MM.1S (cell line): ENCODE data around the gene SETBP1.

ENCODE experiments used
- DNase-seq: peaks from one replicate; pipeline ENCODE4 v3.0.0-alpha.2; 2015
- H2AFZ ChIP-seq: fragments of 300-600 bp; sonication (generic); 2 replicates; pipeline ENCODE4 v1.6.0; 2016; ENCODE audit warnings: antibody characterized with exemption, low read length
- H3F3A ChIP-seq: fragments of 300-600 bp; sonication (generic); 2 replicates; pipeline ENCODE4 v1.6.1; 2016; ENCODE audit warnings: mild to moderate bottlenecking, antibody characterized with exemption, low read length, moderate library complexity, mixed read lengths; ENCODE audit not compliant: insufficient read depth
- H3K27ac ChIP-seq: fragments of 300-600 bp; sonication (generic); 2 replicates; pipeline ENCODE4 v1.5.1; 2016; ENCODE audit warnings: mild to moderate bottlenecking, low read length
- H3K27me3 ChIP-seq: fragments of 300-600 bp; sonication (generic); replicated peaks from 2 replicates; pipeline ENCODE4 v1.6.0; 2016; ENCODE audit warnings: low read length; ENCODE audit not compliant: insufficient read depth
- H3K36me3 ChIP-seq: fragments of 300-600 bp; sonication (generic); replicated peaks from 2 replicates; pipeline ENCODE4 v1.6.1; 2016; ENCODE audit warnings: mild to moderate bottlenecking, low read length, mixed read lengths; ENCODE audit not compliant: insufficient read depth
- H3K4me1 ChIP-seq: fragments of 300-600 bp; sonication (generic); 2 replicates; pipeline ENCODE4 v1.6.1; 2016; ENCODE audit warnings: low read length, mixed read lengths
- H3K4me2 ChIP-seq: fragments of 300-600 bp; sonication (generic); 2 replicates; pipeline ENCODE4 v1.6.0; 2016; ENCODE audit warnings: low read depth, low read length
- H3K4me3 ChIP-seq: fragments of 300-600 bp; sonication (generic); 2 replicates; pipeline ENCODE4 v1.5.1; 2016; ENCODE audit warnings: low read length, mixed read lengths
- H3K79me2 ChIP-seq: fragments of 300-600 bp; sonication (generic); 2 replicates; pipeline ENCODE4 v1.6.1; 2016; ENCODE audit warnings: mixed run types, low read length, mixed read lengths
- H3K9ac ChIP-seq: fragments of 300-600 bp; sonication (generic); 2 replicates; pipeline ENCODE4 v1.6.1; 2016; ENCODE audit warnings: low read length, mixed read lengths
- H3K9me2 ChIP-seq: fragments of 300-600 bp; sonication (generic); replicated peaks from 2 replicates; pipeline ENCODE4 v1.6.1; 2016; ENCODE audit warnings: mild to moderate bottlenecking, low read length, mixed read lengths; ENCODE audit not compliant: insufficient read depth
- H3K9me3 ChIP-seq: fragments of 300-600 bp; sonication (generic); replicated peaks from 2 replicates; pipeline ENCODE4 v1.6.1; 2016; ENCODE audit warnings: mild to moderate bottlenecking, low read length, mixed read lengths; ENCODE audit not compliant: insufficient read depth
- H4K20me1 ChIP-seq: fragments of 300-600 bp; sonication (generic); 2 replicates; pipeline ENCODE4 v1.6.1; 2016; ENCODE audit warnings: mild to moderate bottlenecking, low read length, moderate library complexity, mixed read lengths; ENCODE audit not compliant: insufficient read depth
- EZH2 ChIP-seq: fragments of 300-600 bp; sonication (generic); optimal IDR thresholded peaks from 2 replicates; pipeline ENCODE3; 2017; ENCODE audit warnings: low read depth, mild to moderate bottlenecking, antibody characterized with exemption, low read length, mixed read lengths
- EZH2phosphoT487 ChIP-seq: fragments of 300-600 bp; sonication (generic); IDR thresholded peaks from 2 replicates; pipeline ENCODE4 v1.6.1; 2018; ENCODE audit warnings: antibody characterized with exemption, low read length
- TF ChIP-seq, protein P1 (sequence below): fragments of 300-600 bp; sonication (generic); IDR thresholded peaks from 2 replicates; pipeline ENCODE4 v1.5.1; 2016; ENCODE audit warnings: antibody characterized with exemption, low read length, mixed read lengths

SETBP1 gene

GRCh38 chr18:44893966-44894365, 213.3 kb downstream of the SETBP1 start:
- Histone ChIP-seq H3K4me2 (no peak overlapping the region), H3K27me3 (no peaks in the 10 kb centered on the region), H3K27ac (no peak overlapping the region), H3K9me3 (no peaks in the 10 kb centered on the region), H3F3A (no peaks in the 10 kb centered on the region), H3K4me3 (no peak overlapping the region), H3K36me3 (no peaks in the 10 kb centered on the region), H3K9me2 (no peaks in the 10 kb centered on the region), H3K4me1 (0 out of 2 replicates have a peak, but pooled peaks cover 3% of the 10 kb centered on the region), H3K9ac (no peak overlapping the region), H4K20me1 (no peaks in the 10 kb centered on the region), H2AFZ (no peak overlapping the region), H3K79me2 (peaks cover 64% of the 10 kb centered on the region)
- no peak for DNase-seq
- TF ChIP-seq, protein P1, sequence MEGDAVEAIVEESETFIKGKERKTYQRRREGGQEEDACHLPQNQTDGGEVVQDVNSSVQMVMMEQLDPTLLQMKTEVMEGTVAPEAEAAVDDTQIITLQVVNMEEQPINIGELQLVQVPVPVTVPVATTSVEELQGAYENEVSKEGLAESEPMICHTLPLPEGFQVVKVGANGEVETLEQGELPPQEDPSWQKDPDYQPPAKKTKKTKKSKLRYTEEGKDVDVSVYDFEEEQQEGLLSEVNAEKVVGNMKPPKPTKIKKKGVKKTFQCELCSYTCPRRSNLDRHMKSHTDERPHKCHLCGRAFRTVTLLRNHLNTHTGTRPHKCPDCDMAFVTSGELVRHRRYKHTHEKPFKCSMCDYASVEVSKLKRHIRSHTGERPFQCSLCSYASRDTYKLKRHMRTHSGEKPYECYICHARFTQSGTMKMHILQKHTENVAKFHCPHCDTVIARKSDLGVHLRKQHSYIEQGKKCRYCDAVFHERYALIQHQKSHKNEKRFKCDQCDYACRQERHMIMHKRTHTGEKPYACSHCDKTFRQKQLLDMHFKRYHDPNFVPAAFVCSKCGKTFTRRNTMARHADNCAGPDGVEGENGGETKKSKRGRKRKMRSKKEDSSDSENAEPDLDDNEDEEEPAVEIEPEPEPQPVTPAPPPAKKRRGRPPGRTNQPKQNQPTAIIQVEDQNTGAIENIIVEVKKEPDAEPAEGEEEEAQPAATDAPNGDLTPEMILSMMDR: no peak
- TF ChIP-seq EZH2phosphoT487: no peak
- no peak for TF ChIP-seq EZH2

GRCh38 chr18:44895176-44895798, 214.6 kb downstream of the SETBP1 start:
- no peaks in the 10 kb centered on the region for H3K9me2 ChIP-seq
- H2AFZ ChIP-seq: no peak overlapping the region
- no peak for TF ChIP-seq EZH2
- TF ChIP-seq EZH2phosphoT487: no peak
- TF ChIP-seq, protein P1: peak; percentile 25
- no peaks in the 10 kb centered on the region for H3K27me3 ChIP-seq
- no peaks in the 10 kb centered on the region for H3F3A ChIP-seq
- no peak overlapping the region for H3K27ac ChIP-seq
- H3K4me2 ChIP-seq: no peak overlapping the region
- DNase-seq: peak; percentile 31
- H3K4me3 ChIP-seq: no peak overlapping the region
- H3K9ac ChIP-seq: no peak overlapping the region
- no peaks in the 10 kb centered on the region for H3K9me3 ChIP-seq
- no peaks in the 10 kb centered on the region for H3K36me3 ChIP-seq
- H3K79me2 ChIP-seq: peaks cover 64% of the 10 kb centered on the region
- 0 out of 2 replicates have a peak, but pooled peaks cover 3% of the 10 kb centered on the region for H3K4me1 ChIP-seq
- H4K20me1 ChIP-seq: no peaks in the 10 kb centered on the region

GRCh38 chr18:44896846-44897245, 216.2 kb downstream of the SETBP1 start:
- no peak for DNase-seq
- Histone ChIP-seq H3F3A (no peaks in the 10 kb centered on the region), H3K36me3 (no peaks in the 10 kb centered on the region), H3K9me2 (no peaks in the 10 kb centered on the region), H3K27ac (no peak overlapping the region), H3K9me3 (no peaks in the 10 kb centered on the region), H4K20me1 (no peaks in the 10 kb centered on the region), H2AFZ (no peak overlapping the region), H3K4me1 (0 out of 2 replicates have a peak, but pooled peaks cover 3% of the 10 kb centered on the region), H3K9ac (no peak overlapping the region), H3K4me3 (no peak overlapping the region), H3K27me3 (no peaks in the 10 kb centered on the region), H3K79me2 (peaks cover 63% of the 10 kb centered on the region), H3K4me2 (no peak overlapping the region)
- TF ChIP-seq EZH2 (no peak), EZH2phosphoT487 (no peak)
- TF ChIP-seq, protein P1: no peak
